A549 (cell line): ENCODE results near the gene PROK2.

ENCODE experiments used
- ELK1 ChIP-seq: fragments of 150-350 bp; IDR thresholded peaks from 2 replicates; pipeline ENCODE4 v1.6.1; 2014; ENCODE audit warnings: low read depth, mild to moderate bottlenecking, low read length
- MAFK ChIP-seq: fragments of 450-650 bp; IDR thresholded peaks from 2 replicates; pipeline ENCODE4 v1.6.1; 2014; ENCODE audit not compliant: partially characterized antibody
- MYC ChIP-seq: IDR thresholded peaks from 2 replicates; pipeline ENCODE4 v1.6.1; 2012; ENCODE audit warnings: mild to moderate bottlenecking, inconsistent platforms, low read length, improper control_type of control experiment, borderline replicate concordance
- POLR2A ChIP-seq: IDR thresholded peaks from 2 replicates; pipeline ENCODE4 v1.6.1; 2012; ENCODE audit warnings: mild to moderate bottlenecking, low read length
- POLR2AphosphoS2 ChIP-seq: conservative IDR thresholded peaks from 2 replicates; pipeline ENCODE4 v1.6.1; 2012; ENCODE audit warnings: low read length, improper control_type of control experiment, inconsistent platforms
- TF ChIP-seq, protein P1 (sequence below): fragments of >200 bp; sonication (Bioruptor Twin); formaldehyde crosslinking; IDR thresholded peaks from 3 replicates; pipeline ENCODE4 v1.5.1; 2016
- TF ChIP-seq, protein P2 (sequence below): IDR thresholded peaks from 2 replicates; pipeline ENCODE4 v1.6.1; 2012; ENCODE audit warnings: low read depth, borderline replicate concordance

- TF ChIP-seq, protein P1, sequence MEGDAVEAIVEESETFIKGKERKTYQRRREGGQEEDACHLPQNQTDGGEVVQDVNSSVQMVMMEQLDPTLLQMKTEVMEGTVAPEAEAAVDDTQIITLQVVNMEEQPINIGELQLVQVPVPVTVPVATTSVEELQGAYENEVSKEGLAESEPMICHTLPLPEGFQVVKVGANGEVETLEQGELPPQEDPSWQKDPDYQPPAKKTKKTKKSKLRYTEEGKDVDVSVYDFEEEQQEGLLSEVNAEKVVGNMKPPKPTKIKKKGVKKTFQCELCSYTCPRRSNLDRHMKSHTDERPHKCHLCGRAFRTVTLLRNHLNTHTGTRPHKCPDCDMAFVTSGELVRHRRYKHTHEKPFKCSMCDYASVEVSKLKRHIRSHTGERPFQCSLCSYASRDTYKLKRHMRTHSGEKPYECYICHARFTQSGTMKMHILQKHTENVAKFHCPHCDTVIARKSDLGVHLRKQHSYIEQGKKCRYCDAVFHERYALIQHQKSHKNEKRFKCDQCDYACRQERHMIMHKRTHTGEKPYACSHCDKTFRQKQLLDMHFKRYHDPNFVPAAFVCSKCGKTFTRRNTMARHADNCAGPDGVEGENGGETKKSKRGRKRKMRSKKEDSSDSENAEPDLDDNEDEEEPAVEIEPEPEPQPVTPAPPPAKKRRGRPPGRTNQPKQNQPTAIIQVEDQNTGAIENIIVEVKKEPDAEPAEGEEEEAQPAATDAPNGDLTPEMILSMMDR = no peak
- TF ChIP-seq MYC = no peak
- TF ChIP-seq, protein P2, sequence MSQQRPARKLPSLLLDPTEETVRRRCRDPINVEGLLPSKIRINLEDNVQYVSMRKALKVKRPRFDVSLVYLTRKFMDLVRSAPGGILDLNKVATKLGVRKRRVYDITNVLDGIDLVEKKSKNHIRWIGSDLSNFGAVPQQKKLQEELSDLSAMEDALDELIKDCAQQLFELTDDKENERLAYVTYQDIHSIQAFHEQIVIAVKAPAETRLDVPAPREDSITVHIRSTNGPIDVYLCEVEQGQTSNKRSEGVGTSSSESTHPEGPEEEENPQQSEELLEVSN = no peak
- no peak for TF ChIP-seq POLR2AphosphoS2
- TF ChIP-seq ELK1 = no peak
- TF ChIP-seq POLR2A = no peak
- no peak for TF ChIP-seq MAFK
Measured at GRCh38 chr3:71789922-71790321, 5.0 kb upstream of the PROK2 start.
